HepG2 (cell line): ENCODE results near the gene MOB4. TPM values are rescaled to one million over a fixed set of nuclear protein-coding genes. Genes with fewer than 3 reads are reported as not detected.

Experiments
- ATAC-seq: fragments of 200-7000 bp; cut with Tn5 transposase; 3 replicates; pipeline ENCODE4 v1.9.1; 2020; ENCODE audit warnings: mild to moderate bottlenecking, moderate library complexity
- BruUV-seq: library from RNA; stranded (reverse); fragments of 400-500 nt; replicated peaks from 2 replicates; lab custom pipeline; 2021; lab: Mats Ljungman, UMichigan
- CTCF ChIA-PET: fragments of 300-600 bp; formaldehyde crosslinking; extraction: SDS; loops from one replicate; lab custom pipeline; 2021; ENCODE audit warnings: low total read pairs, inconsistent platforms, low intra/inter-chr PET ratio; lab: Yijun Ruan, JAX
- POLR2A ChIA-PET: fragments of 350-600 bp; sonication (Branson Sonifier 250); formaldehyde crosslinking; loops from one replicate; lab custom pipeline; 2020; ENCODE audit warnings: antibody characterized with exemption, inconsistent platforms; lab: Yijun Ruan, JAX
- DNase-seq: peaks from one replicate; pipeline ENCODE4 v3.0.0-alpha.2; 2015; ENCODE audit warnings: low spot score
- FAIRE-seq: peaks from 3 replicates; lab custom pipeline; 2011; peaks lifted over from hg19 to GRCh38; lab: Jason Lieb, UNC
- H2AFZ ChIP-seq: one replicate; pipeline ENCODE4 v1.6.1; 2011; ENCODE audit warnings: low read length, inconsistent platforms
- H3K27ac ChIP-seq: fragments of 300-600 bp; 3 replicates; pipeline ENCODE4 v1.8.0; 2011; ENCODE audit warnings: mixed run types, mild to moderate bottlenecking, mixed read lengths, low read length, inconsistent platforms; ENCODE audit not compliant: insufficient read depth; ENCODE audit errors: extremely low read length
- H3K27me3 ChIP-seq, 2 experiments: fragments of 200-600 bp in 1 of 2; 2 replicates in 1 of 2; 3 replicates in 1 of 2; pipeline versions ENCODE4 v1.6.0 to v1.8.0; 2011; ENCODE audit warnings: low read length in 2 of 2, mild to moderate bottlenecking in 2 of 2, moderate library complexity in 2 of 2, inconsistent platforms in 1 of 2; ENCODE audit not compliant: insufficient read depth in 2 of 2, control insufficient read depth in 1 of 2
- H3K36me3 ChIP-seq, 2 experiments: fragments of 200-600 bp in 1 of 2; replicated peaks in 1 of 2; 2 replicates in 1 of 2; 3 replicates in 1 of 2; pipeline versions ENCODE4 v1.5.1 to v1.8.0; 2011; ENCODE audit warnings: low read length in 2 of 2, inconsistent platforms in 1 of 2; ENCODE audit not compliant: insufficient read depth in 2 of 2, control insufficient read depth in 1 of 2
- H3K4me1 ChIP-seq: 2 replicates; pipeline ENCODE4 v1.5.1; 2012; ENCODE audit warnings: low read length, inconsistent platforms; ENCODE audit not compliant: insufficient read depth
- H3K4me2 ChIP-seq: 2 replicates; pipeline ENCODE4 v1.6.0; 2011; ENCODE audit warnings: low read depth, low read length, inconsistent platforms
- H3K4me3 ChIP-seq, 3 experiments: fragments of 200-600 bp in 1 of 3; sonication (generic), shearing (Covaris generic) in 1 of 3; replicated peaks in 1 of 3; 2 replicates each; pipeline ENCODE4 v1.5.1; 2011 to 2016; ENCODE audit warnings: low read length in 3 of 3, inconsistent platforms in 2 of 3, low read depth in 2 of 3, mild to moderate bottlenecking in 2 of 3, control low read depth in 1 of 3, mixed read lengths in 1 of 3; ENCODE audit not compliant: insufficient read depth in 1 of 3
- H3K79me2 ChIP-seq: one replicate; pipeline ENCODE4 v1.6.1; 2011; ENCODE audit warnings: low read length, inconsistent platforms; ENCODE audit not compliant: insufficient read depth
- H3K9ac ChIP-seq: 2 replicates; pipeline ENCODE4 v1.6.0; 2011; ENCODE audit warnings: mild to moderate bottlenecking, low read depth, low read length, inconsistent platforms; ENCODE audit not compliant: insufficient read depth
- H3K9me3 ChIP-seq: 2 replicates; pipeline ENCODE4 v1.5.1; 2012; ENCODE audit warnings: mild to moderate bottlenecking, low read length
- H4K20me1 ChIP-seq: 2 replicates; pipeline ENCODE4 v1.6.0; 2011; ENCODE audit warnings: inconsistent platforms, mild to moderate bottlenecking, low read length, moderate library complexity; ENCODE audit not compliant: insufficient read depth
- GZF1 ChIP-seq: sonication (generic); formaldehyde crosslinking; IDR thresholded peaks from 2 replicates; pipeline ENCODE4 v1.5.1; 2020; ENCODE audit warnings: mild to moderate bottlenecking, missing genetic modification reagents
- MTF2 ChIP-seq: sonication (generic); formaldehyde crosslinking; IDR thresholded peaks from 2 replicates; pipeline ENCODE4 v1.5.0; 2020; ENCODE audit warnings: missing genetic modification reagents, borderline replicate concordance
- ZC3H4 ChIP-seq: sonication (generic); formaldehyde crosslinking; IDR thresholded peaks from 2 replicates; pipeline ENCODE4 v1.4.0; 2020; ENCODE audit warnings: missing genetic modification reagents, borderline replicate concordance
- ZNF160 ChIP-seq: sonication (generic); formaldehyde crosslinking; IDR thresholded peaks from 2 replicates; pipeline ENCODE4 v1.8.0; 2022; ENCODE audit warnings: mild to moderate bottlenecking, inconsistent platforms, missing genetic modification reagents
- ZNF414 ChIP-seq: sonication (generic); formaldehyde crosslinking; IDR thresholded peaks from 2 replicates; pipeline ENCODE4 v1.5.0; 2020; ENCODE audit warnings: missing genetic modification reagents
- WGBS: methylation state at CpG from one replicate; pipeline ENCODE4 v1.1.6; 2017; ENCODE audit warnings: low lambda C conversion rate; 5-methylcytosine and 5-hydroxymethylcytosine counted together
- in situ Hi-C: cut with HindIII; loops from 2 replicates; pipeline ENCODE4 v1.10.0; 2017; ENCODE audit warnings: low pct_unique_long_range_greater_than_20kb; ENCODE audit not compliant: extremely low pct_ligation_motif_present
- intact Hi-C: fragments of 100-400 bp; cut with micrococcal nuclease; formaldehyde crosslinking; loops from one replicate; pipeline ENCODE4 v1.10.0; 2022; ENCODE audit not compliant: unreplicated experiment
- polyA plus RNA-seq, 8 experiments: library from polyadenylated mRNA; depleted of rRNA in 3 of 8; stranded (reverse) in 7 of 8; unstranded in 1 of 8; fragments of >200 nt; fragmentation: Illumina TruSeq in 4 of 8; extraction: Trizol in 4 of 8; gene quantifications; 2 replicates each; pipeline versions ENCODE4 v1.2.1 to v1.2.3, GENCODE V29; 2011 to 2016; ENCODE audit warnings: low read depth in 4 of 8, missing spikeins in 1 of 8, mixed read lengths in 1 of 8; ENCODE audit not compliant: insufficient read depth in 1 of 8
- total RNA-seq, 5 experiments: library from RNA; depleted of rRNA; stranded (reverse); fragments of >200 nt; fragmentation: Illumina TruSeq; extraction: Trizol; gene quantifications; 2 replicates each; pipeline ENCODE4 v1.2.3, GENCODE V29; 2016; ENCODE audit warnings: low read depth in 1 of 5
- TF ChIP-seq, protein P1 (sequence below): fragments of 450-650 bp; IDR thresholded peaks from 2 replicates; pipeline ENCODE4 v1.6.1; 2016

The MOB4 gene
- total and polyA plus RNA-seq, 2 of the 13 experiments (the other 11 are each of a cell fraction or from before 2014, with no cell fraction given) = 35.7 to 38.6 TPM

DNA sequence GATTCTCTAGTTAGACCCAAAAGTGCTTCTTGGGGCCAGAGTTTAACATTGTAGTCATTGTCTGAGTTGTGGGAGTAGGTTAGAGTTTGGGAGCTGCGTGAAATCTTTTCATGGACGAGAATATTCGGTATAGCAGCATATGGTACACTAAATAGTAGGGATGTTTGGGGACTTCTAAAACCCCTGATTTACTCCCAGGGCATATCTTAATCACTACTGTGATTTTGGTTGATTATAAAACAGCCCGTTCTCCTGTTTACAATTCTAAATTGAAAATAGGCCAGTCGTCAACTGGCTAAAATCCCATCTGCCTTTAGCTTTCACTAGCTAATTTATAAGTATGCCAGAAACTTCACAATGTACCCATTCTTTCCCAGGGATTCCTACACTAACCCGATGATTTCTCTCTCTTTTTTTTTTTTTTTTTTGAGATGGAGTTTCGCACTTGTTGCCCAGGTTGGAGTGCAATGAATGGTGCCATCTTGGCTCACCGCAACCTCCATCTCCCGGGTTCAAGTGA is 44.3 kb downstream of the MOB4 start:
- no peak overlapping the region for H2AFZ ChIP-seq
- no peaks in the 10 kb centered on the region for H3K79me2 ChIP-seq
- no peak overlapping the region for H3K4me2 ChIP-seq
- no peak overlapping the region for H3K4me3 ChIP-seq
- no peaks in the 10 kb centered on the region for H3K4me1 ChIP-seq
- H3K9ac ChIP-seq = no peak overlapping the region
- no peaks in the 10 kb centered on the region for H3K27me3 ChIP-seq
- DNase-seq (no peak), ATAC-seq (no peak), FAIRE-seq (no peak)
- H3K27ac ChIP-seq = no peak overlapping the region
- POLR2A ChIA-PET = no interaction called here
- no TSS peak for BruUV-seq
- H3K9me3 ChIP-seq = no peaks in the 10 kb centered on the region
- CTCF ChIA-PET = no interaction called here
- no peaks in the 10 kb centered on the region; a peak in 1 of 5 replicates for H3K36me3 ChIP-seq
- TF ChIP-seq ZC3H4 (CRISPR knock-in tag) (no peak), ZNF414 (CRISPR knock-in tag) (no peak), ZNF160 (no peak), GZF1 (CRISPR knock-in tag) (no peak), MTF2 (no peak)
- TF ChIP-seq, protein P1, sequence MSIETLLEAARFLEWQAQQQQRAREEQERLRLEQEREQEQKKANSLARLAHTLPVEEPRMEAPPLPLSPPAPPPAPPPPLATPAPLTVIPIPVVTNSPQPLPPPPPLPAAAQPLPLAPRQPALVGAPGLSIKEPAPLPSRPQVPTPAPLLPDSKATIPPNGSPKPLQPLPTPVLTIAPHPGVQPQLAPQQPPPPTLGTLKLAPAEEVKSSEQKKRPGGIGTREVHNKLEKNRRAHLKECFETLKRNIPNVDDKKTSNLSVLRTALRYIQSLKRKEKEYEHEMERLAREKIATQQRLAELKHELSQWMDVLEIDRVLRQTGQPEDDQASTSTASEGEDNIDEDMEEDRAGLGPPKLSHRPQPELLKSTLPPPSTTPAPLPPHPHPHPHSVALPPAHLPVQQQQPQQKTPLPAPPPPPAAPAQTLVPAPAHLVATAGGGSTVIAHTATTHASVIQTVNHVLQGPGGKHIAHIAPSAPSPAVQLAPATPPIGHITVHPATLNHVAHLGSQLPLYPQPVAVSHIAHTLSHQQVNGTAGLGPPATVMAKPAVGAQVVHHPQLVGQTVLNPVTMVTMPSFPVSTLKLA = no peak
- intact Hi-C loops (no loop called here), in situ Hi-C loops (no loop called here)
- no peaks in the 10 kb centered on the region for H4K20me1 ChIP-seq
- WGBS = 97% methylated on average over 9 of the region's 9 CpGs
